SK-N-MC (cell line): ENCODE data around the gene GATAD2A.

ENCODE experiments used
- DNase-seq: peaks from one replicate; pipeline ENCODE4 v3.0.0-alpha.2; 2011; ENCODE audit warnings: low read depth, low spot score
- H3K27ac ChIP-seq: fragments of 200-600 bp; sonication (generic); 2 replicates; pipeline ENCODE4 v1.5.1; 2016; ENCODE audit warnings: mixed run types
- H3K36me3 ChIP-seq: fragments of 200-600 bp; sonication (generic); 2 replicates; pipeline ENCODE4 v1.6.1; 2017; ENCODE audit warnings: antibody characterized with exemption, low read length, mixed read lengths; ENCODE audit not compliant: insufficient read depth
- H3K4me3 ChIP-seq: fragments of 200-600 bp; sonication (generic); 2 replicates; pipeline ENCODE4 v1.5.1; 2016
- H3K9ac ChIP-seq: fragments of 200-600 bp; sonication (generic); 2 replicates; pipeline ENCODE4 v1.8.0; 2017; ENCODE audit warnings: mixed run types, mixed read lengths; ENCODE audit not compliant: insufficient read length
- H3K9me3 ChIP-seq: fragments of 200-600 bp; sonication (generic); 2 replicates; pipeline ENCODE4 v1.6.1; 2017; ENCODE audit warnings: low read depth, mild to moderate bottlenecking, antibody characterized with exemption, low read length, moderate library complexity, mixed read lengths
- EZH2 ChIP-seq: fragments of 200-600 bp; sonication (generic); IDR thresholded peaks from one replicate; pipeline ENCODE4 v1.6.1; 2017; ENCODE audit warnings: antibody characterized with exemption
- FOXP2 ChIP-seq: optimal IDR thresholded peaks from 2 replicates; pipeline ENCODE3; 2011; ENCODE audit warnings: mild to moderate bottlenecking, moderate library complexity; ENCODE audit not compliant: insufficient read depth; ENCODE audit errors: extremely low read length, control extremely low read depth
- POLR2AphosphoS5 ChIP-seq: IDR thresholded peaks from 2 replicates; pipeline ENCODE4 v1.6.1; 2012; ENCODE audit warnings: mild to moderate bottlenecking, low read depth, low read length, borderline replicate concordance

The GATAD2A gene

DNA sequence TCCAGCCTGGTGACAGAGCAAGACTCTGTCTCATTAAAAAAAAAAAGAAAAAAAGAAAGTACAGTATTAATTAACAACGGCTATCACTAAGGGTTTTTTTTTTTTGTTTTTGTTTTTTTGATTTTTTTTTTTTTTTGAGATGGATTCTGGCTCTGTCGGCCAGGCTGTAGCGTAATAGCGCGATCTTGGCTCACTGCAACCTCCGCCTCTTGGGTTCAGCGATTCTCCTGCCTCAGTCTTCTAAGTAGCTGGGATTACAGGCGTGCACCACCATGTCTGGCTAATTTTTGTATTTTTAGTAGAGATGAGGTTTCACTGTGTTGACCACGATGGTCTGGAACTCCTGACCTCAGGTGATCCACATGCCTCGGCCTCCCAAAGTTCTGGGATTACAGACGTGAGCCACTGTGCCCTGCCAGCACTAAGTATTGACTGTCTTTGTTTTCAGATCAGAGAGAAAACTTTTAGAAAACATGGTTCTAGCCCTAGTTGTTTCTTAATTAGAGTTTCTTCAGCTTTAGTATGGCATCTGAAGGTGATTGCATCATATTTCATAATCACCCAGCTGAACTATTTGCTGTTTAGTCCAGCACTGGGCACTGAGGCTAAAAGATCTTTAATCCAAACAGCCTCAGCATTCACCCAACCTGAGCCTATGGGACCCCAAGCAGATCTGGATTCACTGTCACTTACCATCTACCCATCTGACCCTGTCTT, 2.7 kb upstream of the GATAD2A start:
- Histone ChIP-seq H3K9ac (no peak overlapping the region), H3K36me3 (peaks cover 5% of the 10 kb centered on the region; the same call in 1 of the 2 replicates), H3K9me3 (no peaks in the 10 kb centered on the region), H3K27ac (peak overlapping the region; percentile 9; the same call in 1 of the 2 replicates), H3K4me3 (no peak overlapping the region)
- no peak for TF ChIP-seq FOXP2
- no peak for TF ChIP-seq EZH2
- TF ChIP-seq POLR2AphosphoS5, result no peak
- no peak for DNase-seq

- no peak overlapping the region for H3K9ac ChIP-seq
- H3K4me3 ChIP-seq, result no peak overlapping the region
- H3K27ac ChIP-seq, result peak overlapping the region; percentile 9; the same call in 1 of the 2 replicates
- TF ChIP-seq EZH2, result no peak
- TF ChIP-seq POLR2AphosphoS5, result no peak
- TF ChIP-seq FOXP2, result no peak
- no peak for DNase-seq
- H3K9me3 ChIP-seq, result no peaks in the 10 kb centered on the region
- H3K36me3 ChIP-seq, result peaks cover 5% of the 10 kb centered on the region; the same call in 1 of the 2 replicates
Measured at GRCh38 chr19:19403373-19403901, 2.0 kb upstream of the GATAD2A start.

GRCh38 chr19:19405971-19406877, 749 bp downstream of the GATAD2A start:
- TF ChIP-seq EZH2 (no peak), POLR2AphosphoS5 (0 out of 2 replicates have a peak, but pooled peaks have one; percentile 25)
- H3K9ac ChIP-seq, result peak overlapping the region; percentile 87
- peaks cover 5% of the 10 kb centered on the region for H3K36me3 ChIP-seq
- DNase-seq, result no peak
- peak overlapping the region; percentile 83 for H3K27ac ChIP-seq
- H3K4me3 ChIP-seq, result peak overlapping the region; percentile 96
- H3K9me3 ChIP-seq, result no peaks in the 10 kb centered on the region

DNA sequence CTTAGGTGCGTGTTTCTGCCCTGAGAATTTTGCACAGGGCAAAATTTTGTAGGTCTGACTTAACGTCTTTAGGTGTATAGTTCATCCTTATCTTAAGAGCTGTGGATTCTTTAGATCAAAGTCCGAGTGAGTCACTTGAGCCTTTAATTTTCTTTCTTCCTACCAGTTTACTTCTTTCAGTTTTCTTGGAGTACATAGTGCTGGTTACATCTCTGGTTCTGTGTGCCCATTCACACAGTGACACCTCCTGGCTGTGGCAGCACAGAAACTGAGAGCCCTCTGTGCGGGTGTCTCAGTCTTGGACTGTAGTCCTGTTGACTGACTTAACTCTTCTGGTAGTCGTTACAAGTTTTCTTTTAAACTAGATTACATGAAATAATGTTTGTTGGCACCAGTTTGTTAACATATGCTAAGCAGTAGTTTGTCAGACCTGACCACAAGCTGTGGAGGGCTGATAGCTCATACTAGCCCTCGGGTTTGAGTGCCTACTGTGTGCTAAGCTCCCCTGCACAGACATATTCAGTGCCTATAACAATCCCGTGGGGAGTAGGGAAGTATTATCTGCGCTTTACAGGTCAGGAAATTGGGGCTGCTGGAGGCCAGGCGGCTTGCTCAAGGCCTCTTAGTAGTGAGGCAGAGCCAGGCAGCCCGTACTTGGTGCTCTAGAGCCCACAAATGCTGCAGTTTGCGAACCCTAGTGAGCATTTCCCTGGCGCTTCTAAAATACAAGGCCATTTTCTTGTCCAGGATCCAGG, 1.6 kb downstream of the GATAD2A start:
- no peak for TF ChIP-seq FOXP2
- TF ChIP-seq POLR2AphosphoS5, result no peak
- no peak for TF ChIP-seq EZH2
- no peak for DNase-seq
- peak overlapping the region; percentile 72 for H3K27ac ChIP-seq

GRCh38 chr19:19407633-19407930, 2.1 kb downstream of the GATAD2A start:
- Histone ChIP-seq H3K9me3 (no peaks in the 10 kb centered on the region), H3K9ac (peak overlapping the region; percentile 85), H3K27ac (peak overlapping the region; percentile 72), H3K4me3 (peak overlapping the region; percentile 96), H3K36me3 (peaks cover 10% of the 10 kb centered on the region)
- no peak for TF ChIP-seq EZH2
- no peak for TF ChIP-seq POLR2AphosphoS5
- TF ChIP-seq FOXP2, result no peak
- DNase-seq, result no peak

More for the DNA sequence above, 1.6 kb downstream of the GATAD2A start:
- Histone ChIP-seq H3K9me3 (no peaks in the 10 kb centered on the region), H3K9ac (peak overlapping the region; percentile 85), H3K36me3 (peaks cover 10% of the 10 kb centered on the region), H3K4me3 (peak overlapping the region; percentile 96)

- no peaks in the 10 kb centered on the region for H3K9me3 ChIP-seq
- no peak overlapping the region for H3K27ac ChIP-seq
- no peak for DNase-seq
- TF ChIP-seq EZH2 (no peak), FOXP2 (no peak), POLR2AphosphoS5 (no peak)
- H3K36me3 ChIP-seq, result peaks cover 15% of the 10 kb centered on the region
- H3K9ac ChIP-seq, result no peak overlapping the region
- H3K4me3 ChIP-seq, result no peak overlapping the region
Measured at GRCh38 chr19:19409205-19409604, 3.7 kb downstream of the GATAD2A start.

DNA sequence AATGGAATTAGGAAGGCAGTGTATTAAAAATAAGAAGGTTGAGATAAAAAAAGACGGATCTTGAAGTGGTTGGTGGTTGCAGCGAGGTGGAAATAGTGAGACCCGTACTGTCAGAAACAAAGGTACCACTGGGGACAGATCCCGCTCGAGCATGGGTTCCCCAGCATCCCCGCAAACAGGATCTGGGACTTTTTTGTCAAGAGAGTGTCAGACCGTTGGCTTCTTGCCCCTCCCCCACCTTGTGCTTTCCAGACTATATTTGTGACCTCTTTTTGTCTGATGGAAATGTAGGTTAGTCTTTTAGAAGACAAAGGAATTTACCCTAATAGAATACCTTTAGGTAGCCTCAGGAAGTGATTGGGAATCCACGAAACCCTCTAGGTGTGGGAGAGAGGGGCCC, 4.2 kb downstream of the GATAD2A start:
- H3K9ac ChIP-seq, result no peak overlapping the region
- no peaks in the 10 kb centered on the region for H3K9me3 ChIP-seq
- peaks cover 15% of the 10 kb centered on the region for H3K36me3 ChIP-seq
- no peak for DNase-seq
- H3K27ac ChIP-seq, result no peak overlapping the region
- TF ChIP-seq EZH2 (no peak), FOXP2 (no peak), POLR2AphosphoS5 (no peak)
- H3K4me3 ChIP-seq, result no peak overlapping the region
